ENCODE data around the gene LENG8.
"Not testable (repeated sequence)": the region's sequence is repeated elsewhere in the genome, so short reads cannot be mapped to it uniquely, and the experiment has no call there.

LENG8 gene

DNA sequence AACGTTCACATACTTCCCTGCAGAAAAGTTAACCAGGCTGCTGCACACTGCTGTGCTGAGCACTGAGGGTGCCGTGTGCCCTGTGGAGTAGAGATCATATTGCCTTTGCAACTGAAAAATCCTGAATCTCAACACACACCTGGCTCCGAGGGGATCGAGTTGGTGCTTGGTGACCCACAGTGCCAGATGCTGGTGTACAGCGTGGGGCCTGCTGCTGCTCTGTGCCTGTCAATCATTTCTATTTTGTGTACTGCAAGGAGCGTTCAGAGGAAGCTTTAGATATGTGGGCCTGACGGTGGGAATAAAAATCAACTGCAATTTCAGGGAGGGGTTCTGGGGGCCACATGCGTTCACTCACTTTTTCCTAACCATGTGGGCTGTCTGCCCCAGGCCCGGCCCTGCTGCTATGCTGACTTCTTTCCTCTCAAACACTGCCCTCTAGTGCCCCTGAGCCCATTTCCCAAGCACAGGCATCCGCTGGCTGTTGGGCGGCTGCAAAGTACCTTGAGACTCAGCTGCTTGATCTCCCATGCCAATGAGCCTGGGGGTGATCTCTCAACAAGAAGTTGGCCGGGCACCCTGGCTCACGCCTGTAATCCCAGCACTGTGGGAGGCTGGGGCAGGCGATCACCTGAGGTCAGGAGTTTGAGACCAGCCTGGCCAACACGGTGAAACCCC is 9.7 kb upstream of the LENG8 start:
- DNase-seq (ENCODE audit: low read depth in 2 of 2): no peak

DNA sequence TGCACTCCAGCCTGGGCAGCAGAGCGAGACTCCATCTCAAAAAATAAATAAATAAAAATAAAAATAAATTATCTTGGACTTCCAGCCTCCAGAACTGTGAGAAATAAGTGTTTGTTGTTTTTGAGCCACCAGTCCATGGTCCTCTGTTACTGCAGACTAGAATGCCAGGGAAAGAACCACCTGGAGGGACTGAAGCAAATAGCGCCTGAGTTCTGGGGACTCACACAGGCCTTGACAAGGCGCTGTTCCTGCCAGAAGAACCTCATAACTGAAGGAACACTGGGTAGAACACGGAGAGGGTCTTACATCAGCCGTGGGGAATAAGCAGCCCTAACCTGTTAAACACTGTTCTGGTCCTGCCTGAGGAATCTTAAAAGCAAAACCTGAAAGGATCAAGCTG is 8.4 kb upstream of the LENG8 start:
- no peak for DNase-seq (ENCODE audit: low read depth in 2 of 2)

GRCh38 chr19:54444737-54445136 is 4.3 kb upstream of the LENG8 start:
- no peak for DNase-seq (ENCODE audit: low read depth in 2 of 2)

GRCh38 chr19:54446349-54446748 is 2.6 kb upstream of the LENG8 start:
- not testable (repeated sequence) for DNase-seq (ENCODE audit: low read depth in 2 of 2)

DNA sequence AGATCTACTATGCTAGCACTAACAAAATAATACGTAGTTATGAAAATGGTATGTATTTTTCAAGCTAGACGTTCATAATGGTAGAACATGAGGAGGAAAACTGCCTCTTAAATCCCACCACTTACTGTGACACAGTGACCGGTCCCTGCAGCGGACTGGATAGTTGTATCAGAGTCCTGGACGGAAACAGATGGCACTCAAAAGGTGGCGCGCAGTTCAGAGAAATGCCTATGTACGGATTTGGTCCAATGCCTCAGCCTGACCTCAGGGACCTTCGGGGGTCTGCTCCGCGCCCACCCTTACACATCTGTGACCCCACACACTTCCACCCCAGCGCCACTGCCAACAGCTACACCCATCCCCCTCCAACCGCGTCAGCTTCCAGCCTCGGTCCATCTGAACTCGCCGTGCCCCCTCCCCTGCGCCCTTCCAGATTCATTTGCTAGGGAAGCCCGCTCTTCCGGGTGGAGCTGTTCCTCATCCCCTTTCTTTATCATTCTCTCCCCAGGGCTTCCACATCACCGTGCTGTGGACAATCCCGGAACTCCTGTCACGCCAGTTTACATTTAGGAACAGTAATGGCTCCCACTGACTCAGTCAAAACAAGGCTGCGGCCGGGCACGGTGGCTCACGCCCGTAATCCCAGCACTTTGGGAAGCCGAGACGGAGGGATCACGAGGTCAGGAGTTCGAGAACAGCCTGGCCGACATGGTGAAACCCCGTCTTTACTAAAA is 792 bp upstream of the LENG8 start:
- peak; percentile 20 to 26 for DNase-seq (ENCODE audit: low read depth in 2 of 2)

DNA sequence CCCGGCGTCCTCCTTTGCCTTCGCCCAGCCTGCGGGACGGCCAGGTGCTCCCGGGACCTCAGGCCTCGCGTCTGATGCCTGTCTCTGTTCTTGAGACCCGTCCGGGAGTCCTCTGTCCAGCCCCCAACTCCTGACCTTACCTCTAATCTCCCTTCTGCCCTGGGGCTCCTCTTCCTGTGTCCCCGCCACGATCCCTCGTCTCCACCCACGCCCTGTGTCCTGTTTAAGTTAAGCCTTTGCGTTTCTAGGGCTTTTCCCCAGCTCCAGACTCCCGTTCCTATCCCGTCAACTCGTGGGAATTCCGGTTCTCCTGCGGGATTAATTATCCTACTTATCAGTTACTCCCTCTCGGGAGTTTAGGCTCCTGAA is 686 bp downstream of the LENG8 start:
- no peak for DNase-seq (ENCODE audit: low read depth in 2 of 2)

GRCh38 chr19:54451331-54451871 is 2.4 kb downstream of the LENG8 start:
- DNase-seq (ENCODE audit: low read depth in 2 of 2): no peak

GRCh38 chr19:54451997-54452396 is 3.0 kb downstream of the LENG8 start:
- DNase-seq (ENCODE audit: low read depth in 2 of 2): no peak

GRCh38 chr19:54452626-54453025 is 3.6 kb downstream of the LENG8 start:
- DNase-seq (ENCODE audit: low read depth in 2 of 2): no peak

GRCh38 chr19:54453921-54454780 is 5.2 kb downstream of the LENG8 start:
- DNase-seq (ENCODE audit: low read depth in 2 of 2): no peak

- DNase-seq (ENCODE audit: low read depth in 2 of 2): no peak
These were observed 6.0 kb downstream of the LENG8 start for GRCh38 chr19:54454781-54455675.

- no peak for DNase-seq (ENCODE audit: low read depth in 2 of 2)
These were observed 6.9 kb downstream of the LENG8 start for GRCh38 chr19:54455786-54456422.

DNA sequence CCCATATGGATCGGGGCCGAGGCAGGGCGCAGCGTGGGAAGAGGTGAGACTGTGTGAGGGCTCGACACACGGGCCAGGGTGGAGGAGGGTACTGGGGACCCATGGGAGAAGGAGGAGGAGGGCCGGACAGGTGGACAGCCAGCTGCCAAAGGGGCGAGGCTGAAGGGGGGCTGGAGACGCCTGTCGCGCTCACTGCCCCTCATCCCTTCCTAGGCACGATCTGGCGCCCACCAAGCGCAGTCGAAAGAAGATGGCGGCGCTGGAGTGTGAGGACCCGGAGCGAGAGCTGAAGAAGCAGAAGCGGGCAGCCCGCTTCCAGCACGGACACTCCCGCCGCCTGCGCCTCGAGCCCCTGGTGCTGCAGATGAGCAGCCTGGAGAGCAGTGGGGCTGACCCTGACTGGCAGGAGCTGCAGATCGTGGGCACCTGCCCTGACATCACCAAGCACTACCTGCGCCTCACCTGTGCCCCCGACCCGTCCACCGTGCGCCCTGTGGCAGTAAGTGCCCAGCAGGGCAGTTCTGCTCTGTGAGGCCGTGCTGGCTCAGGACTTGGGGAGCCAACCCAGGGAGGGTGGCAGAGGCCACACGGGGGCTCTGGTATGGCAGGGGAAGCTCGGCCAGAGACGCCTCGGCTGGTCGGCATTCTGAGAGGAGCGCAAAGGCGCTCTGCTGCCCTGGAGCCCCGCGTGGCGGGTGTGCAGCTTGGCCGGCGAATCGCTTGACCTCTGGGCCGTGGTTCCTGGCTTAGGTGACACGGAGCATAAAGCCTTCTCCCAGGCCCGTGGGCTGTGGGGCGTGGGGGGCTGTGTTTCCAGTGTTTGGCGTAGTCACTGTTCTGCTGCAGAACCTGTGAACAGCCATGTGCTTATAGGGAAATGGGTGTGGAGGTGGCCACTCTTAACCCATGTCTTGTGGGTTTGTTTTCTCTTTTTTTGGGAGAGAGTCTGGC is 7.7 kb downstream of the LENG8 start:
- no peak for DNase-seq (ENCODE audit: low read depth in 2 of 2)

DNA sequence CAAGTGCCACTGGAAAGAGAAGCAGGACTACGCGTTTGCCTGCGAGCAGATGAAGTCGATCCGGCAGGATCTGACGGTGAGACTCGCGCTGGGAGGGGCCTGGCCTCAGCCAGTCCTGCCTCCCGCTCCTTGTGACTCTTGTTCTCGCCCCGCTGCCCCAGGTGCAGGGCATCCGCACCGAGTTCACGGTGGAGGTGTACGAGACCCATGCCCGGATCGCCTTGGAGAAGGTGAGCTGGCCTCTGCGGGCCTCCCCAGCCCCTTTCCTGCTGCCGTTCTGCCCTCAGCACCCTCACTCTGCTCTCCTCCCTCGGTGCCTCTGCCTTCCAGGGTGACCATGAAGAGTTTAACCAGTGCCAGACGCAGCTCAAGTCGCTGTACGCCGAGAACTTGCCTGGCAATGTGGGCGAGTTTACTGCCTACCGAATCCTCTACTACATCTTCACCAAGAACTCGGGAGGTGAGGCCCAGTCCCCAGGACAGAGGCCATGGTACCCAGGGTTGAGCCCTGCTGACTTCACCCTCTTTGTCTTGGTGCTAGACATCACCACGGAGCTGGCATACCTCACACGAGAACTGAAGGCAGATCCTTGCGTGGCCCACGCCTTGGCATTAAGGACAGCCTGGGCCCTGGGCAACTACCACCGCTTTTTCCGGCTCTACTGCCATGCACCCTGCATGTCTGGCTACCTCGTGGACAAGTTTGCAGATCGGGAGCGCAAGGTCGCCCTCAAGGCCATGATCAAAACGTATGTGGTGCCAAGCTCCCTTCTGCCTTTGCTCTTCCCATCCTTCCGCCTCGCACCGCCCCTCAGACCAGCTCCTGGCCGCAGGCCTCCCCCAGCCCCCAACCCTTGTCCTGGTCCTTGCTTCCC is 9.0 kb downstream of the LENG8 start:
- DNase-seq (ENCODE audit: low read depth in 2 of 2): no peak

DNA sequence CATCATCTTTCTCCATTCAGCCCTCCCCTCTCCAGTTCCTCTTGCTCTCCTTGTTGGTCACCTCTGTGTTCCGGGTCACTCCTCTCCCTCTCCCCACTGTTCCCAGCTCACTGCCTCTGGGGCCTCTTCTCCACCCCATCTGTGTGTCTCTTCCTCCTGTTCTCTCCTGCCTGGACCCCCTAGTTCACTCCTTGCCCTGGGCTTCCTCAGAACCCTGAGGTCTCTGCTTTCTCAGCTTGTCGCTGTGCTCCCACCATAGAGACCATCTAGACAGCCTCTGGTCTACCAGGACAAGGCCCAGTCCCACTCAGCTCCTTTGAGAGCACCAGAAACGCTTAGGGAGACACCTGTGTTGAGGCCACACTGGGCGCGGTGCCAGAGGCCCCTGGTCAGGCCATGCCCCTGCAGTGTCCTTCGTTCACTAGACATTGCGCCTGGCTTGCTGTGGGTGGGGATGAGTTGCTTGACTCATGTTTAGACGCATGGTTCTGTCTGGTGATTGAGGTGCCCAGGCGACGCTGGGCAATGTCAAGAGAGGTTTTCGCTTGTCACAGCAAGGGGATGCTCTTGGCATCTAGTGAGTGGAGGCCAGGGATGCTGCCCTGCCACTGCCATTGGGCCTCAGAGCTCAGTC is 9.8 kb downstream of the LENG8 start:
- no peak for DNase-seq (ENCODE audit: low read depth in 2 of 2)

- DNase-seq (ENCODE audit: low read depth in 2 of 2): no peak
These were observed 10.6 kb downstream of the LENG8 start for GRCh38 chr19:54459282-54460229.

Measured in stimulated activated CD4-positive, alpha-beta T cell treated with anti-CD3 and anti-CD28 coated beads, Interleukin-4, amount 100 ng/mL, for 48 hours (primary cell).